Neural cell (in vitro differentiated cells): Measurements from ENCODE around the gene SLC26A3.

Experiments
- EZH2 ChIP-seq: fragments of 200-600, 300-800 bp; shearing (Covaris generic), sonication (generic); IDR thresholded peaks from 2 replicates; pipeline ENCODE4 v1.6.1; 2014; ENCODE audit warnings: antibody characterized with exemption, low read length, borderline replicate concordance, mild to moderate bottlenecking; ENCODE audit not compliant: insufficient read depth, poor library complexity, severe bottlenecking
- MXI1 ChIP-seq: fragments of 450-650 bp; conservative IDR thresholded peaks from 2 replicates; pipeline ENCODE4 v1.6.1; 2014; ENCODE audit warnings: antibody characterized with exemption, mild to moderate bottlenecking; ENCODE audit not compliant: poor library complexity, severe bottlenecking
- POLR2AphosphoS5 ChIP-seq: IDR thresholded peaks from 2 replicates; pipeline ENCODE4 v1.6.1; 2012
- RAD21 ChIP-seq: fragments of 450-650 bp; conservative IDR thresholded peaks from 2 replicates; pipeline ENCODE4 v1.6.1; 2014; ENCODE audit warnings: antibody characterized with exemption, mild to moderate bottlenecking, moderate library complexity
- TAF1 ChIP-seq: IDR thresholded peaks from 2 replicates; pipeline ENCODE4 v1.6.1; 2012; ENCODE audit warnings: low read depth
- TF ChIP-seq, protein P1 (sequence below): fragments of 450-650 bp; IDR thresholded peaks from 2 replicates; pipeline ENCODE4 v1.5.1; 2014; ENCODE audit warnings: antibody characterized with exemption, mild to moderate bottlenecking, moderate library complexity; ENCODE audit not compliant: poor library complexity, severe bottlenecking

DNA sequence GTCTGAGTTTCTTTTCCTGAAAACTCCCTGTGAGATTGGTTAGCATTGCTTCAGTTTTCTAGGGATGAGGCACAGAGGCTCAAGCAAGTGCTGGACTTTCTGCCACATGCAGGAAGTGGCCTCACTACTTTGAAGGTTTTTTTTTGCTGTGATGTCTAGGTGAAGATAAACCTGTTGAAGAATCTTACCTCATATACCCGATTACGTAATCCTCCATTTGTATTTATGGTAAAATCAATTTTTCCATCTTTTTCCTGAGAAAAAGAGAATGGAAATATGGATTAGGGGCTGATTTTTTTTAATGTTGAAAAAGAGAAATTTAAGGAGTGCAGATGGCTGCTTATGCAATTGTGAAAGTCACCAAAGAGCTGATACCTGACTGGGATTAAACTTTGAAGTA is 35.6 kb downstream of the SLC26A3 start:
- no peak for TF ChIP-seq POLR2AphosphoS5
- TF ChIP-seq, protein P1, sequence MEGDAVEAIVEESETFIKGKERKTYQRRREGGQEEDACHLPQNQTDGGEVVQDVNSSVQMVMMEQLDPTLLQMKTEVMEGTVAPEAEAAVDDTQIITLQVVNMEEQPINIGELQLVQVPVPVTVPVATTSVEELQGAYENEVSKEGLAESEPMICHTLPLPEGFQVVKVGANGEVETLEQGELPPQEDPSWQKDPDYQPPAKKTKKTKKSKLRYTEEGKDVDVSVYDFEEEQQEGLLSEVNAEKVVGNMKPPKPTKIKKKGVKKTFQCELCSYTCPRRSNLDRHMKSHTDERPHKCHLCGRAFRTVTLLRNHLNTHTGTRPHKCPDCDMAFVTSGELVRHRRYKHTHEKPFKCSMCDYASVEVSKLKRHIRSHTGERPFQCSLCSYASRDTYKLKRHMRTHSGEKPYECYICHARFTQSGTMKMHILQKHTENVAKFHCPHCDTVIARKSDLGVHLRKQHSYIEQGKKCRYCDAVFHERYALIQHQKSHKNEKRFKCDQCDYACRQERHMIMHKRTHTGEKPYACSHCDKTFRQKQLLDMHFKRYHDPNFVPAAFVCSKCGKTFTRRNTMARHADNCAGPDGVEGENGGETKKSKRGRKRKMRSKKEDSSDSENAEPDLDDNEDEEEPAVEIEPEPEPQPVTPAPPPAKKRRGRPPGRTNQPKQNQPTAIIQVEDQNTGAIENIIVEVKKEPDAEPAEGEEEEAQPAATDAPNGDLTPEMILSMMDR, result no peak
- TF ChIP-seq EZH2, result no peak
- TF ChIP-seq MXI1, result no peak
- TF ChIP-seq RAD21, result no peak
- TF ChIP-seq TAF1, result no peak
